ENCODE data around the gene MTRFR.

The MTRFR gene

DNA sequence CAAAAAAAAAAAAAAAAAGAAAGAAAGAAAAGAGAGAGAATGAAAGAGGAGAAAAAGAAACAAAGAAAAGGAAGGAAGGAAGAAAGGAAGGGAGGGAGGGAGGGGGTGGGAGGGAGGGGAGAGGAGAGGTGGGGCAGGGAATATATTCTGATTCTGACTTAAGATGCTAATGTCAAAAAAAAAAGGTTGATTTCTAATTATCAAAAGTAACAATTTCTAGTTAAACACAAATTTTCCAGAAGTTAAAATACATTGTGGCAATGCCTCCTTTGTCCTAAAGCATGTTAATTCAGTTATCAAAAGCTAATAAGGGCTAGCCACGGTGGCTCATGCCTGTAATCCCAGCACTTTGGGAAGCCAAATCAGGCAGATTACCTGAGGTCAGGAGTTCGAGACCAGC, 7.8 kb upstream of the MTRFR start:
- Histone ChIP-seq H3K27me3 (ENCODE audit: insufficient read depth, low read length, poor library complexity, severe bottlenecking) (no peaks in the 10 kb centered on the region), H3K9me3 (ENCODE audit: insufficient read depth, low read depth, low read length) (no peaks in the 10 kb centered on the region), H3K79me2 (ENCODE audit: insufficient read depth, low read length) (peaks cover 79% of the 10 kb centered on the region), H3K4me1 (ENCODE audit: insufficient read depth, low read length, poor library complexity, severe bottlenecking) (peaks cover 51% of the 10 kb centered on the region), H3K36me3 (ENCODE audit: insufficient read depth, low read length) (peaks cover 22% of the 10 kb centered on the region), H3F3A (ENCODE audit: low read depth) (peaks cover 15% of the 10 kb centered on the region), H3K4me2 (ENCODE audit: low read depth, low read length, poor library complexity, severe bottlenecking) (no peak overlapping the region), H3K9me2 (replicated peaks; ENCODE audit: low read depth, low read length) (no peaks in the 10 kb centered on the region), H4K20me1 (ENCODE audit: insufficient read depth, low read length, poor library complexity, severe bottlenecking) (peaks cover 51% of the 10 kb centered on the region), H2AFZ (ENCODE audit: low read length) (no peak overlapping the region), H3K9ac (ENCODE audit: low read depth, low read length, poor library complexity, severe bottlenecking) (no peak overlapping the region), H3K4me3 (ENCODE audit: low read length, poor library complexity, severe bottlenecking) (no peak overlapping the region)
- no peak for TF ChIP-seq EZH2phosphoT487 (IDR thresholded peaks at IDR 0.05; ENCODE audit: borderline replicate concordance)
- TF ChIP-seq, protein P1, sequence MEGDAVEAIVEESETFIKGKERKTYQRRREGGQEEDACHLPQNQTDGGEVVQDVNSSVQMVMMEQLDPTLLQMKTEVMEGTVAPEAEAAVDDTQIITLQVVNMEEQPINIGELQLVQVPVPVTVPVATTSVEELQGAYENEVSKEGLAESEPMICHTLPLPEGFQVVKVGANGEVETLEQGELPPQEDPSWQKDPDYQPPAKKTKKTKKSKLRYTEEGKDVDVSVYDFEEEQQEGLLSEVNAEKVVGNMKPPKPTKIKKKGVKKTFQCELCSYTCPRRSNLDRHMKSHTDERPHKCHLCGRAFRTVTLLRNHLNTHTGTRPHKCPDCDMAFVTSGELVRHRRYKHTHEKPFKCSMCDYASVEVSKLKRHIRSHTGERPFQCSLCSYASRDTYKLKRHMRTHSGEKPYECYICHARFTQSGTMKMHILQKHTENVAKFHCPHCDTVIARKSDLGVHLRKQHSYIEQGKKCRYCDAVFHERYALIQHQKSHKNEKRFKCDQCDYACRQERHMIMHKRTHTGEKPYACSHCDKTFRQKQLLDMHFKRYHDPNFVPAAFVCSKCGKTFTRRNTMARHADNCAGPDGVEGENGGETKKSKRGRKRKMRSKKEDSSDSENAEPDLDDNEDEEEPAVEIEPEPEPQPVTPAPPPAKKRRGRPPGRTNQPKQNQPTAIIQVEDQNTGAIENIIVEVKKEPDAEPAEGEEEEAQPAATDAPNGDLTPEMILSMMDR (conservative IDR thresholded peaks at IDR 0.05; ENCODE audit: low read length) = no peak

DNA sequence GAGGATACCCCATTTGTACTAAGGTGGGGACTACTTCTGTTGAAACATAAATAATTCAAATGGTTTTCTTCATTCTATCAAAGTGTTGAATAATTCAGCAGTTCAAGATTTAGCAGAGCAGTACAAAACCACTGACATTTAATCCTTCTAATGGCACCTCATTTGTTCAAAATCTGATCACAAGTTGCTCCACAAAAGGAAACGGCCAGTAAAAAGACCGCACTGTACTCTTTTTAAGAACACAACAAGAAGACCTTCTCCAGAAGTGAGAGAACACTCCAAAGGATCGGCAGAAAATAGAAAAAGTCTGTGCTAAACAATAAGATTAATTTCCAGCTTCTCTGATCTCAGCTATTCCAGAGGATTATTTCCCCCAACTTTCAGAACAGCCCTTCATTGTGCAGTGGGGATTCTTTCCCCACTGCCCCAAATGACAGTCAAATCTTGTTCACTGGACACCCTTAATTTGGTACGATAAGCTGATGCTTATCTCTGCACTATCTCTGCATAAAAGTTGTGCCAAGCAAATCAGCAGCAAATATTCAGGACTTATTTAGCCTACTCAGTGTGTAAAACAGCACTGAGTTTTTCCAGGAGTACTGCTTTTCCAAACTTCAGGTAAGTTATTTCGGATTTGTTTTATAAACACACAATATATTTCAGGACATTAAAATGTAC, 5.5 kb upstream of the MTRFR start:
- Histone ChIP-seq H3K9me2 (replicated peaks; ENCODE audit: low read depth, low read length) (no peaks in the 10 kb centered on the region), H3K4me2 (ENCODE audit: low read depth, low read length, poor library complexity, severe bottlenecking) (peak overlapping the region; percentile 92), H3K4me3 (ENCODE audit: low read length, poor library complexity, severe bottlenecking) (peak overlapping the region; percentile 88), H3K4me1 (ENCODE audit: insufficient read depth, low read length, poor library complexity, severe bottlenecking) (peaks cover 67% of the 10 kb centered on the region), H2AFZ (ENCODE audit: low read length) (no peak overlapping the region), H3K36me3 (ENCODE audit: insufficient read depth, low read length) (peaks cover 1% of the 10 kb centered on the region; the same call in 1 of the 2 replicates), H3F3A (ENCODE audit: low read depth) (peaks cover 15% of the 10 kb centered on the region), H4K20me1 (ENCODE audit: insufficient read depth, low read length, poor library complexity, severe bottlenecking) (peaks cover 62% of the 10 kb centered on the region), H3K9ac (ENCODE audit: low read depth, low read length, poor library complexity, severe bottlenecking) (peak overlapping the region; percentile 6), H3K9me3 (ENCODE audit: insufficient read depth, low read depth, low read length) (no peaks in the 10 kb centered on the region), H3K79me2 (ENCODE audit: insufficient read depth, low read length) (peaks cover 83% of the 10 kb centered on the region), H3K27me3 (ENCODE audit: insufficient read depth, low read length, poor library complexity, severe bottlenecking) (no peaks in the 10 kb centered on the region)
- TF ChIP-seq EZH2phosphoT487 (IDR thresholded peaks at IDR 0.05; ENCODE audit: borderline replicate concordance) = no peak
- TF ChIP-seq, protein P1 (conservative IDR thresholded peaks at IDR 0.05; ENCODE audit: low read length) = no peak

GRCh38 chr12:123229051-123229450, 4.2 kb upstream of the MTRFR start:
- H3K36me3 ChIP-seq (ENCODE audit: insufficient read depth, low read length) = no peaks in the 10 kb centered on the region
- H3K79me2 ChIP-seq (ENCODE audit: insufficient read depth, low read length) = peaks cover 89% of the 10 kb centered on the region
- peaks cover 56% of the 10 kb centered on the region for H4K20me1 ChIP-seq (ENCODE audit: insufficient read depth, low read length, poor library complexity, severe bottlenecking)
- no peaks in the 10 kb centered on the region for H3K9me3 ChIP-seq (ENCODE audit: insufficient read depth, low read depth, low read length)
- H3K4me1 ChIP-seq (ENCODE audit: insufficient read depth, low read length, poor library complexity, severe bottlenecking) = peaks cover 60% of the 10 kb centered on the region
- peaks cover 11% of the 10 kb centered on the region for H3F3A ChIP-seq (ENCODE audit: low read depth)
- no peak overlapping the region for H2AFZ ChIP-seq (ENCODE audit: low read length)
- peak overlapping the region; percentile 92 for H3K4me2 ChIP-seq (ENCODE audit: low read depth, low read length, poor library complexity, severe bottlenecking)
- peak overlapping the region; percentile 88 for H3K4me3 ChIP-seq (ENCODE audit: low read length, poor library complexity, severe bottlenecking)
- peak overlapping the region; percentile 97 for H3K9ac ChIP-seq (ENCODE audit: low read depth, low read length, poor library complexity, severe bottlenecking)
- no peaks in the 10 kb centered on the region for H3K27me3 ChIP-seq (ENCODE audit: insufficient read depth, low read length, poor library complexity, severe bottlenecking)
- no peaks in the 10 kb centered on the region for H3K9me2 ChIP-seq (replicated peaks; ENCODE audit: low read depth, low read length)
- TF ChIP-seq EZH2phosphoT487 (IDR thresholded peaks at IDR 0.05; ENCODE audit: borderline replicate concordance) = no peak
- TF ChIP-seq, protein P1 (conservative IDR thresholded peaks at IDR 0.05; ENCODE audit: low read length) = no peak
